ENCODE data around the gene PSMC4. TPM values are rescaled to one million over a fixed set of nuclear protein-coding genes. Genes with fewer than 3 reads are reported as not detected.

PSMC4 gene
- total RNA-seq (2022) (105 and 108 TPM in 2 replicates), Bru-seq, nascent RNA (percentile 77 among the genes with signal in this experiment), BruChase-seq, experiment 1, labeled RNA remaining after a 6-hour chase (percentile 92 among the genes with signal in this experiment), BruChase-seq, experiment 2, labeled RNA remaining after a 2-hour chase (percentile 81 among the genes with signal in this experiment)
- long read RNA-seq, transcript PSMC4-201 (11 exons, 1,591 nt), result major isoform, 246 of 271 reads
- long read RNA-seq, partial matches to known transcripts, result 5 of 271 reads
- long read RNA-seq, other reads (novel, unspliced or antisense), result 12 of 271 reads

- intact Hi-C loops (cut with micrococcal nuclease), result loop anchor here (1.0 to 2.0 kb wide), 4 partner anchors 26 to 178 kb away; partner anchors contain the start of genes FBL, ZNF546 and ZNF780A
- H3K36me3 Mint-ChIP-seq (ENCODE audit: insufficient read depth, unreplicated experiment), result peaks cover 65% of the 10 kb centered on the region
- CTCF ChIA-PET, result interaction anchor here (0.5 to 5.1 kb wide), 31 partner anchors 9 to 975 kb away, joined by 3 to 67 read pairs (median 3); partner anchors contain the start of genes FBL and ZNF546
- POLR2A ChIA-PET, result interaction anchor here (0.5 to 3.0 kb wide), 23 partner anchors 11 to 1293 kb away, joined by 3 to 41 read pairs (median 4); partner anchors contain the start of genes DYRK1B, FBL, HNRNPUL1 and RPS16
- H3K27me3 Mint-ChIP-seq (ENCODE audit: insufficient read depth, unreplicated experiment), result no peaks in the 10 kb centered on the region
- no TSS peak for BruUV-seq (replicated peaks)
- peak; percentile 41 for TF ChIP-seq CTCF (IDR thresholded peaks at IDR 0.05; ENCODE audit: unreplicated experiment)
- H3K27ac Mint-ChIP-seq (ENCODE audit: low read depth, unreplicated experiment), result peak within 1 kb of the TSS; percentile 98
- H3K9me3 Mint-ChIP-seq (ENCODE audit: unreplicated experiment), result no peaks in the 10 kb centered on the region
- DNase-seq (ENCODE audit: unreplicated experiment), result peak; percentile 99
- H3K4me3 Mint-ChIP-seq (ENCODE audit: unreplicated experiment), result peak within 1 kb of the TSS; percentile 93
- H3K4me1 Mint-ChIP-seq (ENCODE audit: insufficient read depth, unreplicated experiment), result peaks cover 19% of the 10 kb centered on the region
Observed at GRCh38 chr19:39970675-39971379, at the start of gene PSMC4. TSS of gene PSMC4 (plus strand) at chr19:39971165. CDS start at chr19:39971203, 38 bp downstream.

DNA sequence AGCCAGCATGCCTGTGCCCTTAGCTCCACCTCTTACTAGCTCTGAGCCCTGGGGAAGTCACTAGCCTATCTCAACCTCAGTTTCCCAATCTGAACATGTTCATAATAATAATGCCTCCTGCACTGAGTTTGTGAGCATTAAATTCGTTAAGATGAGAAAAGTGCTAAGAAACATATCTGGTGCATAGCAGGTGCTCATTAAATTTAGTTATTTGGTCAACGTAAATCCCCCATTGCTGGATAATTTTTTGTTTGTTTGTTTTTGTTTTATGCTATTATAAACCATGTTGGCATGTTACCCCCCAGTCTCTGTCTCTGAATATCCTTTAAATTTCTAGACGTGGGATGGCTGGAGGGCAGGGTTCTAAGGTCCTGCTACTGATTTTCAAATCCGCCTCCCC, 47.1 kb upstream of the PSMC4 start:
- no peaks in the 10 kb centered on the region for H3K9me3 Mint-ChIP-seq (ENCODE audit: unreplicated experiment)
- no peak for DNase-seq (ENCODE audit: unreplicated experiment)
- no peak for TF ChIP-seq CTCF (IDR thresholded peaks at IDR 0.05; ENCODE audit: unreplicated experiment)
- no TSS peak for BruUV-seq (replicated peaks)
- H3K36me3 Mint-ChIP-seq (ENCODE audit: insufficient read depth, unreplicated experiment), result no peaks in the 10 kb centered on the region
- H3K27ac Mint-ChIP-seq (ENCODE audit: low read depth, unreplicated experiment), result no peak overlapping the region
- CTCF ChIA-PET, result interaction anchor here (0.6 kb wide), 1 partner anchor 1985 kb away, joined by 3 read pairs; no protein-coding TSS in a partner anchor
- POLR2A ChIA-PET, result no interaction called here
- intact Hi-C loops (cut with micrococcal nuclease), result no loop called here
- no peak overlapping the region for H3K4me3 Mint-ChIP-seq (ENCODE audit: unreplicated experiment)
- H3K27me3 Mint-ChIP-seq (ENCODE audit: insufficient read depth, unreplicated experiment), result no peaks in the 10 kb centered on the region
- no peaks in the 10 kb centered on the region for H3K4me1 Mint-ChIP-seq (ENCODE audit: insufficient read depth, unreplicated experiment)

DNA sequence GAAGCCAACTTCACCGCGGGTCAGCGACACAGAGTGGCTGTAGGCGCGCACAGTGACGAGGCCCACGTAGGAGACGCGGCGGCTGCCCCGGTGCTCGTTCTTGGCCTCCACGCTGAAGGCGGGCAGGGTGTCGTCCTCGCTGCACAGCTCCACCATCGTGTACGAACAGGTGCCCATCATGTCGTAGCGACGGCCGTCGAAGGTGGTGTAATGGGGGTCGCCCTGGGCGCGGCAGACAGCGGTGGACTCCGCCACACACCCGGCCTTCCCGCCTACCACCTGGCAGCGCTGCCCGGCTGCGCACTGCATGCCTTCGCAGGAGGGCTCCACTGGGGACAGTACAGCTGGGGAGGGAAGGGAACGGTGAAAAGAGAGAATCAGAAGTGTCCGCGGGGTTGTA, 46.6 kb upstream of the PSMC4 start:
- no TSS peak for BruUV-seq (replicated peaks)
- CTCF ChIA-PET, result interaction anchor here (0.6 kb wide), 1 partner anchor 1986 kb away, joined by 3 read pairs; no protein-coding TSS in a partner anchor

More for the DNA sequence above, 46.6 kb upstream of the PSMC4 start:
- POLR2A ChIA-PET, result no interaction called here
- no peaks in the 10 kb centered on the region for H3K4me1 Mint-ChIP-seq (ENCODE audit: insufficient read depth, unreplicated experiment)
- no peak for TF ChIP-seq CTCF (IDR thresholded peaks at IDR 0.05; ENCODE audit: unreplicated experiment)
- peaks cover under 1% of the 10 kb centered on the region for H3K9me3 Mint-ChIP-seq (ENCODE audit: unreplicated experiment)
- DNase-seq (ENCODE audit: unreplicated experiment), result no peak
- no peak overlapping the region for H3K27ac Mint-ChIP-seq (ENCODE audit: low read depth, unreplicated experiment)
- no peaks in the 10 kb centered on the region for H3K36me3 Mint-ChIP-seq (ENCODE audit: insufficient read depth, unreplicated experiment)
- intact Hi-C loops (cut with micrococcal nuclease), result no loop called here
- H3K4me3 Mint-ChIP-seq (ENCODE audit: unreplicated experiment), result no peak overlapping the region
- H3K27me3 Mint-ChIP-seq (ENCODE audit: insufficient read depth, unreplicated experiment), result peaks cover 3% of the 10 kb centered on the region
